Measurements from ENCODE around the gene PSEN1.

PSEN1 gene

DNA sequence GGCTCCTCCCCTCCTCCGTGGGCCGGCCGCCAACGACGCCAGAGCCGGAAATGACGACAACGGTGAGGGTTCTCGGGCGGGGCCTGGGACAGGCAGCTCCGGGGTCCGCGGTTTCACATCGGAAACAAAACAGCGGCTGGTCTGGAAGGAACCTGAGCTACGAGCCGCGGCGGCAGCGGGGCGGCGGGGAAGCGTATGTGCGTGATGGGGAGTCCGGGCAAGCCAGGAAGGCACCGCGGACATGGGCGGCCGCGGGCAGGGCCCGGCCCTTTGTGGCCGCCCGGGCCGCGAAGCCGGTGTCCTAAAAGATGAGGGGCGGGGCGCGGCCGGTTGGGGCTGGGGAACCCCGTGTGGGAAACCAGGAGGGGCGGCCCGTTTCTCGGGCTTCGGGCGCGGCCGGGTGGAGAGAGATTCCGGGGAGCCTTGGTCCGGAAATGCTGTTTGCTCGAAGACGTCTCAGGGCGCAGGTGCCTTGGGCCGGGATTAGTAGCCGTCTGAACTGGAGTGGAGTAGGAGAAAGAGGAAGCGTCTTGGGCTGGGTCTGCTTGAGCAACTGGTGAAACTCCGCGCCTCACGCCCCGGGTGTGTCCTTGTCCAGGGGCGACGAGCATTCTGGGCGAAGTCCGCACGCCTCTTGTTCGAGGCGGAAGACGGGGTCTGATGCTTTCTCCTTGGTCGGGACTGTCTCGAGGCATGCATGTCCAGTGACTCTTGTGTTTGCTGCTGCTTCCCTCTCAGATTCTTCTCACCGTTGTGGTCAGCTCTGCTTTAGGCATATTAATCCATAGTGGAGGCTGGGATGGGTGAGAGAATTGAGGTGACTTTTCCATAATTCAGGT, at the start of gene PSEN1:
TSS of gene PSEN1 (plus strand) at position 121 of the 839 bp plus-strand sequence. CDS start 11,513 bp downstream, outside the sequence.
- FAIRE-seq, result peak; percentile 92
- peak; percentile 98 for DNase-seq (ENCODE audit: extremely low spot score, insufficient read length, low read depth)

GRCh38 chr14:73091044-73091443, 45.3 kb upstream of the PSEN1 start:
- FAIRE-seq (no peak), DNase-seq (ENCODE audit: extremely low spot score, insufficient read length, low read depth) (no peak)

- no peak for FAIRE-seq
Observed at GRCh38 chr14:73097421-73097820, 38.9 kb upstream of the PSEN1 start.

GRCh38 chr14:73100334-73100733, 36.0 kb upstream of the PSEN1 start:
- FAIRE-seq (no peak), DNase-seq (ENCODE audit: extremely low spot score, insufficient read length, low read depth) (no peak)

More at GRCh38 chr14:73097421-73097820, 38.9 kb upstream of the PSEN1 start:
- no peak for DNase-seq (ENCODE audit: extremely low spot score, insufficient read length, low read depth)

DNA sequence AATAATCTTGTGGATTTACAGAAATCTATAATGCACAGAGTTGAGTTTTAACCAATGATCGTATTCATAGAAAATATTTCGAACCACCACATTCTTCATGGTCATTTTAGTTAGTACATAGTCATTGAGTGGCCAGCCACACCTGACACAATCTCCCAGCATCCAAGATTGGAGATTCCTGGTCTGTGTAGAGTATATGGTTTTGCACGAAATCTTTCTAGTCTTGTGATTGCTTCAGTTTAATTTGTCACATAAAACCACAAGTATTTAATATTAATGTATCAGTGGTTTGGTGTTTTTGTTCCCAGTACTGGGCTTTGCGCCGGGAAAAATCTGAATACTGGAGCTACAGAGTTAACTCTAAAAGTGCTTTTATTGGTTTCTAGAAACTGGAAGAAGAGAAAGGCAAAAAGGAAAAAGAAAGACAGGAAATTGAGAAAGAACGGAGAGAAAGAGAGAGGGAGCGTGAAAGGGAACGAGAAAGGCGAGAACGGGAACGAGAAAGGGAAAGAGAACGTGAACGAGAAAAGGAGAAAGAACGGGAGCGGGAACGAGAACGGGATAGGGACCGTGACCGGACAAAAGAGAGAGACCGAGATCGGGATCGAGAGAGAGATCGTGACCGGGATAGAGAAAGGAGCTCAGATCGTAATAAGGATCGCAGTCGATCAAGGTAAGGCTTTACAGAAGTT, 33.4 kb upstream of the PSEN1 start:
- no peak for DNase-seq (ENCODE audit: extremely low spot score, insufficient read length, low read depth)
- no peak for FAIRE-seq

DNA sequence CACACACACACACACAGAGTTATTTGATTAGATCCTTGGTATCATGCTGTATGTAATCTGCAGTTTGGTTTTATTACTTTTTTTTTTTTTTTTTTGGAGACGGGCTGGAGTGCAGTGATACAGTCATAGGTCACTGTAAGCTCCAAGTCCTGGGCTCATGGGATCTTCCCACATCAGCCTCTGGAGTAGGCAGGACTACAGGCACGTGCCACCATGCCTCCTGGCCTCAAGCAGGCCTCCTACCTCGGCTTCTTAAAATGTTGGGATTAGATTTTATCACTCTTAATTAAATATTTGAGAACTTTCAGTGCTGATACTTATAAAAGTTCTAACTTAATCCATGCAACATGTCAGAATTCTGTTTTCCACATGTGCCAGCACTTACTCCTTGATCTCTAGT, 31.3 kb upstream of the PSEN1 start:
- FAIRE-seq (no peak), DNase-seq (ENCODE audit: extremely low spot score, insufficient read length, low read depth) (no peak)

GRCh38 chr14:73105727-73106126, 30.6 kb upstream of the PSEN1 start:
- no peak for DNase-seq (ENCODE audit: extremely low spot score, insufficient read length, low read depth)
- FAIRE-seq, result no peak

GRCh38 chr14:73116079-73116665, 20.1 kb upstream of the PSEN1 start:
- FAIRE-seq (no peak), DNase-seq (ENCODE audit: extremely low spot score, insufficient read length, low read depth) (no peak)

- DNase-seq (ENCODE audit: extremely low spot score, insufficient read length, low read depth) (no peak), FAIRE-seq (no peak)
Observed at GRCh38 chr14:73124180-73124894, 12.0 kb upstream of the PSEN1 start.

DNA sequence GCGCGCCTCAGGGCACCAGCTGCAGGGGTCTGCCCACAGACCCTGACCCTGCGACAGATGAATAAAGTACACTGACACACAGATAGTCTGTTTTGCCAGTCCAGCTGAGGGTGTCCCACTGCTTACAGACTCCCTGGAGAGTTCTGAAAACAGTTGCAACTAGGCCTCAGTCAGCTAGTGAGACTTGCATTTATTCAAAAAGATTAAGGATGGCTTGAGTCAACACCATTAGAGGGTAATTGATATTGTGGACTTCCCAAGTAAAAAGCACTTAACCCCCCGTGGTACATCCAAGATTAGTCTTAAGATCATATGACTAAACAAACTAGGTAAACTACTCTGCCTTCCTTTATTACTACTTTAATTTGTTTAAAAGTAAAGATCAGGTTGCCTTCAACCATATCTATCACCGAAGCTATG, 11.1 kb upstream of the PSEN1 start:
- no peak for DNase-seq (ENCODE audit: extremely low spot score, insufficient read length, low read depth)
- no peak for FAIRE-seq

- no peak for FAIRE-seq
Observed at GRCh38 chr14:73125746-73126145, 10.6 kb upstream of the PSEN1 start.

DNA sequence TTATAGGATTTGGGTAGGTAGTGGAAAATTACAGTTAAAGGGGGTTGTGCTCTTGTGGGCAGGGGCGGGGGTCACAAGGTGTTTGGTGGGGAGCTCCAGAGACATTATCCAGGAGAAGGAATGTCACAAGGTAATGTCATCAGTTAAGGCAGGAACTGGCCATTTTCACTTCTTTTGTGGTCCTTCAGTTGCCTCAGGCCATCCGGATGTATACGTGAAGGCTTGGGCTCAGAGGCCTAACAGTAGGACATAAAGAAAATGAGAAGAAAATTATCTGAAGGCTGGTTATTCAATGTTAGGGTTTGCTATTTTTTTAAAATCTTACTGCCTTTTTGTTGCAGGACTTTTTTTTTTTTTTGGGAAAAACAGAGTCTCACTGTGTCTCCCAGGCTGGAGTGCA, 2.5 kb upstream of the PSEN1 start:
- FAIRE-seq (no peak), DNase-seq (ENCODE audit: extremely low spot score, insufficient read length, low read depth) (no peak)

More at GRCh38 chr14:73125746-73126145, 10.6 kb upstream of the PSEN1 start:
- DNase-seq (ENCODE audit: extremely low spot score, insufficient read length, low read depth), result no peak

GRCh38 chr14:73136085-73136386, 271 bp upstream of the PSEN1 start:
- no peak for DNase-seq (ENCODE audit: extremely low spot score, insufficient read length, low read depth)
- FAIRE-seq, result no peak

DNA sequence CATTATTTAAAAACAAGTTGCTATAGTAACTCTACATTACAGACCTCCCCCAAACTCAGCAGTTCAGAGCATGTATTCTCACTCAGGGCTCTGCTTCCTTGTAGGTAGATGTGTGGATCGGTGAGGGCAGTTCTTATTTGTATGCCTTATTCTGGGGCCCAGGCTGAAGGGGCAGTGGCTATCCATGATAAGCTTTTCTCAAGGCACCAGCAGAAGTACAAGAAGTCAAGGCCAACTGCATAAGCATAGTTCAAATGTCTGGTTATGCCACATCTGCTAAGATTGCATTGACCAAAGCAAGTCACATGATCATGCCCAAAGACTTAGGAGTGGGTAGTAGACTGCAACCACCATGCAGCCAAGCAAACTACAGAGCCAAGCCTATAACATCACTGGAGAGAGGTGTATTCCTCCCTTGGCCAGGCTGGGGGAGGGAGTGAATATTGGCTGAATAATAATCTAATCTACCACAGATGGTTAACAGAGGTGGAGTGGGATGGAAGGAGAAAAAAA, 4.6 kb downstream of the PSEN1 start:
- FAIRE-seq, result no peak
- DNase-seq (ENCODE audit: extremely low spot score, insufficient read length, low read depth), result no peak

GRCh38 chr14:73142216-73142615, 5.9 kb downstream of the PSEN1 start:
- no peak for DNase-seq (ENCODE audit: extremely low spot score, insufficient read length, low read depth)
- FAIRE-seq, result peak; percentile 18

GRCh38 chr14:73143003-73143402, 6.7 kb downstream of the PSEN1 start:
- DNase-seq (ENCODE audit: extremely low spot score, insufficient read length, low read depth), result no peak
- FAIRE-seq, result no peak

DNA sequence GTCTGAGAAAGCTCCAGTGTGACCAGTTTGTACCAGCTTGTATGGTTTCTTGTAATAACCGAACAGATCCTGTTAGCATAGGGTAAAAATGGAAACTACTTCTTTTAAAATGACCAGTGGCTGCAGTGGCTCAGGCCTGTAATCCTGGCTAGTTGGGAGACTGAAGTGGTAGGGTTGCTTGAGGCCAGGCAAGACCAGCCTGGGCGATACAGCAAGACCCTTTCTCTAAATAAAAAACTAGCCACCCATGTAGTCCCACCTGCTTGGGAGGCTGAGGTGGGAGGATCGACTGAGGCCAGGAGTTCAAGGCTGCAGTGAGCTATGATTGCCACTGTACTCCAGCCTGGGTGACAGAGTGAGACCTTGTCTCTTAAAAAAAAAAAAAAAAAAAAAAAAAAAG, 7.3 kb downstream of the PSEN1 start:
- FAIRE-seq (no peak), DNase-seq (ENCODE audit: extremely low spot score, insufficient read length, low read depth) (no peak)

DNA sequence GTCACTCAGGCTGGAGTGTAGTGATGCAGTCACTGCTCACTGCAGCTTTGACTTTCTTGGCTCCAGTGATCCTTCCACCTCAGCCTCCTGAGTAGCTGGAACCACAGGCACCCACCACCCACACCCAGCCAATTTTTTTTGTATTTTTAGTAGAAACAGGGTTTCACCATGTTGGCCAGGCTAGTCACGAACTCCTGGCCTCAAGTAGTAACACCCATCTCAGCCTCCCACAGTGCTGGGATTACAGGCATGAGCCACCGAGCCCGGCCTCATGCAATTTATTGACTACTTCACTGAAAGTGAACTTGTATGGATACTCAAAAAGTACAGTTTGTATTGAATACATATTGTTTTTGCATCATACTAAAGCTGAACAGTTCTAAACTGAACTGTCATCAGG, 9.1 kb downstream of the PSEN1 start:
- FAIRE-seq (no peak), DNase-seq (ENCODE audit: extremely low spot score, insufficient read length, low read depth) (no peak)

DNA sequence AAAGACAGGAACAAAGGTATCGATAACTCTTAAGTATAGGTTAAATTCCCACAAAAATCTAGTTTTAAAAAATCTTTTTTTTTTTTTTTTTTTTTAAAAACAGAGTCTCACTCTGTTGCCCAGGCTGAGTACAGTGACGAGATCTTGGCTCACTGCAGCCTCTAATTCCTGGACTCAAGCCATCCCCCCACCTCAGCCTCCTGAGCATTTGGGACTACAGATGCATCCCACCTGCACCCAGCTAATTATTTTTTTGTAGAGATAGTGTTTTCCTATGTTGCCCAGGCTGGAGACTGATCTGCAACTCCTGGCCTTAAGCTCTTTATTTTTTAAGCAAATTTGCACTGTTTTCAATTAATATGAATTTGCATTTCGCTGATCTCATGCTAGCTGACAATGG, 9.8 kb downstream of the PSEN1 start:
- FAIRE-seq (no peak), DNase-seq (ENCODE audit: extremely low spot score, insufficient read length, low read depth) (no peak)

DNA sequence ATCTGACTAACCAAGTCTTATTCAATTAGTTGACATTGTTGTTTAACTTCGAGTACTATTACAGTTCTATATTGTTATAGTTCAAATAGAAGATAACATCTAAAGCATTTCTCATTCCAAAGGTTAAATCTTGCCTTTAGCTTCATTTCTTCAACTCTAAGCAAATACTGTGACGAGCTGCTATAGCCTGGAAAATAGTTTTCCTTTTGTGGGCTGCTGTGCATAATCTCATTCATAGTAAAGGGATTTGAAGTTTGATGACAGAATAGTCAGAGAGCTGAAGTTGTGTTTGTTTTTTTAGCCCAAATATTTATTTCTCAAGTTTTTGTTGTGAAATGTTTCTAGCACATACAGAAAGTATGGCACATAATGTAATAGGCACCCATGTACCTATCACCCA, 13.4 kb downstream of the PSEN1 start:
- no peak for FAIRE-seq
- no peak for DNase-seq (ENCODE audit: extremely low spot score, insufficient read length, low read depth)
